ENCODE data around the gene RBP2. TPM values are rescaled to one million over a fixed set of nuclear protein-coding genes. Genes with fewer than 3 reads are reported as not detected.

The RBP2 gene
- total and polyA plus RNA-seq, 4 experiments from 2014 or later, result not detected

DNA sequence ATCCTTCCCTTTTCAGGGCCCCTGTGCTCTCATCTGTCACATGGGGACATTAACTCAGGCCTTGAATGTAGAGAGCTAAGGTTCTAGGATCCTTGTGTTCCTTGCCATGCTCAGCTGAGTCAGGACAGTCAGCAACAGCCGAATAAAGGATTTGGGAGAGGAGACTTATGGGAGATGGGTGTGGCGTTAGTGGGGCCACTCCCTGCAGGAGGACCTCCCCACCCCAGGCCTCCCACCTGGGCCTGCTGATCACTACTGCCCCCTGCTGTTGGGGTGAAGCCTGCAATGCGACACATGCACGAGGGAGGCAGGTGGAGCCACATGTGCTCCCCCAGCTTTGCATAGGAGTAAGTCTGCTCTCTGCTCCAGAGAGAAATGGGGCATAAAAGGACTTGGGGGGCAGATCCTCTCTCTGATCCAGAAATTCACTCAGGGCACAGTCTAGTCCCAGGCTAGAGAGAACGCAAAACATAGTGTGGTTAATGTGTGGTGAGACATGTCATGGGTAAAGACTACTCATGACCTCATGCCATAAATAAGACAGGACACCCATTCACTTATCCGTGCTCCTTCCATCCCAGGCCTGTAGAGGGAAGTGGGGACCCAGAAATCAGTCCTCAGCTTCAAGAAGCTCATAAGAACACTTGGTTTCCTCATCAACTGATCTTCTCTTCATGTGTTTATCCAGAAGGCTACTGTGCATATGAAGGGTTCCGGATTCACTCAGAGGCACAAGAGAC, 43.9 kb upstream of the RBP2 start:
- Histone ChIP-seq H3K9me3 (ENCODE audit: control insufficient read depth in 1 of 2, low read length in 2 of 2) (no peaks in the 10 kb centered on the region), H3K27me3 (ENCODE audit: insufficient read depth, low read length) (no peaks in the 10 kb centered on the region), H3K4me1 (ENCODE audit: insufficient read depth, low read length) (no peaks in the 10 kb centered on the region), H3K27ac (ENCODE audit: low read depth, low read length) (no peak overlapping the region), H3K4me3 (ENCODE audit: low read length in 2 of 2) (no peak overlapping the region), H3K36me3 (ENCODE audit: insufficient read depth, low read length) (no peaks in the 10 kb centered on the region)
- peaks cover 0 to 1% of the 10 kb centered on the region in 2 donors for H3K27me3 Mint-ChIP-seq
- H3K4me1 Mint-ChIP-seq, result no peaks in the 10 kb centered on the region
- intact Hi-C loops (cut with micrococcal nuclease), result no loop called here
- H3K4me3 Mint-ChIP-seq, result no peak overlapping the region
- H3K27ac Mint-ChIP-seq, result no peak overlapping the region
- no peaks in the 10 kb centered on the region for H3K9me3 Mint-ChIP-seq
- DNase-seq, result no peak
- no peaks in the 10 kb centered on the region for H3K36me3 Mint-ChIP-seq
- POLR2A ChIA-PET (ENCODE audit: partially characterized antibody), result interaction anchor here (0.7 kb wide), 1 partner anchor 12 kb away, joined by 3 read pairs; no protein-coding TSS in a partner anchor
- CTCF ChIA-PET (ENCODE audit: partially characterized antibody), result no interaction called here

- Histone ChIP-seq H3K27ac (ENCODE audit: low read depth, low read length) (no peak overlapping the region), H3K27me3 (ENCODE audit: insufficient read depth, low read length) (no peaks in the 10 kb centered on the region), H3K36me3 (ENCODE audit: insufficient read depth, low read length) (no peaks in the 10 kb centered on the region), H3K4me1 (ENCODE audit: insufficient read depth, low read length) (no peaks in the 10 kb centered on the region), H3K9me3 (ENCODE audit: control insufficient read depth in 1 of 2, low read length in 2 of 2) (no peaks in the 10 kb centered on the region), H3K4me3 (ENCODE audit: low read length in 2 of 2) (no peak overlapping the region)
- Mint-ChIP-seq H3K27me3 (peaks cover 0 to 1% of the 10 kb centered on the region in 2 donors), H3K27ac (no peak overlapping the region), H3K9me3 (no peaks in the 10 kb centered on the region), H3K36me3 (no peaks in the 10 kb centered on the region), H3K4me1 (no peaks in the 10 kb centered on the region), H3K4me3 (no peak overlapping the region)
- no peak for DNase-seq
- intact Hi-C loops (cut with micrococcal nuclease), result no loop called here
- CTCF ChIA-PET (ENCODE audit: partially characterized antibody), result no interaction called here
- POLR2A ChIA-PET (ENCODE audit: partially characterized antibody), result no interaction called here
Measured at GRCh38 chr3:139518926-139519842, 42.9 kb upstream of the RBP2 start.

DNA sequence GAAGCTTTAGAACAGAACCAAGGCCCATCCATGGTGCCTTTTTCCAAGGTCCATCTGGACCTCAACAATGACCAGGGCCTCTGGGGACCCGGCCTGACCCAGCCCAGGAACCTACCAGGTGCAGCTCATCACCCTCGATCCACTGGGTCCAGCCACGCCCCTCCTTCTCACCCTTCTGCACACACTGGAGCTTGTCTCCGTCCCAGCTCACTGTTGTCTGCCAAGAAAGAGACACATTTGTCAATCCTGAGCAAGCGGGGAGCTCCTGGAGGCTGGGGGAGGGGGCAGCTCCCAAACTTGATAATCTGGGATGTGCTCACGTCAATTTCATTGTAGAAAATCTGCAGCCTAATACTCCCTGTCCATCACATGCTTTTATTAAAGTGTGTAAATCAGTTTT, 42.0 kb upstream of the RBP2 start:
- Mint-ChIP-seq H3K27me3 (no peaks in the 10 kb centered on the region), H3K36me3 (no peaks in the 10 kb centered on the region), H3K4me3 (no peak overlapping the region), H3K9me3 (no peaks in the 10 kb centered on the region), H3K27ac (no peak overlapping the region), H3K4me1 (no peaks in the 10 kb centered on the region)
- Histone ChIP-seq H3K27me3 (ENCODE audit: insufficient read depth, low read length) (no peaks in the 10 kb centered on the region), H3K27ac (ENCODE audit: low read depth, low read length) (no peak overlapping the region), H3K9me3 (ENCODE audit: control insufficient read depth in 1 of 2, low read length in 2 of 2) (no peaks in the 10 kb centered on the region), H3K36me3 (ENCODE audit: insufficient read depth, low read length) (no peaks in the 10 kb centered on the region), H3K4me1 (ENCODE audit: insufficient read depth, low read length) (no peaks in the 10 kb centered on the region), H3K4me3 (ENCODE audit: low read length in 2 of 2) (no peak overlapping the region)
- POLR2A ChIA-PET (ENCODE audit: partially characterized antibody), result no interaction called here
- CTCF ChIA-PET (ENCODE audit: partially characterized antibody), result no interaction called here
- DNase-seq, result no peak
- intact Hi-C loops (cut with micrococcal nuclease), result no loop called here

GRCh38 chr3:139517321-139518065, 41.2 kb upstream of the RBP2 start:
- ChIA-PET POLR2A (ENCODE audit: partially characterized antibody) (no interaction called here), CTCF (ENCODE audit: partially characterized antibody) (no interaction called here)
- Mint-ChIP-seq H3K9me3 (no peaks in the 10 kb centered on the region), H3K27ac (no peak overlapping the region), H3K4me3 (no peak overlapping the region), H3K27me3 (no peaks in the 10 kb centered on the region), H3K4me1 (no peaks in the 10 kb centered on the region), H3K36me3 (no peaks in the 10 kb centered on the region)
- Histone ChIP-seq H3K36me3 (ENCODE audit: insufficient read depth, low read length) (no peaks in the 10 kb centered on the region), H3K4me1 (ENCODE audit: insufficient read depth, low read length) (no peaks in the 10 kb centered on the region), H3K4me3 (ENCODE audit: low read length in 2 of 2) (no peak overlapping the region), H3K27ac (ENCODE audit: low read depth, low read length) (no peak overlapping the region), H3K27me3 (ENCODE audit: insufficient read depth, low read length) (no peaks in the 10 kb centered on the region), H3K9me3 (ENCODE audit: control insufficient read depth in 1 of 2, low read length in 2 of 2) (no peaks in the 10 kb centered on the region)
- no peak for DNase-seq
- intact Hi-C loops (cut with micrococcal nuclease), result no loop called here

DNA sequence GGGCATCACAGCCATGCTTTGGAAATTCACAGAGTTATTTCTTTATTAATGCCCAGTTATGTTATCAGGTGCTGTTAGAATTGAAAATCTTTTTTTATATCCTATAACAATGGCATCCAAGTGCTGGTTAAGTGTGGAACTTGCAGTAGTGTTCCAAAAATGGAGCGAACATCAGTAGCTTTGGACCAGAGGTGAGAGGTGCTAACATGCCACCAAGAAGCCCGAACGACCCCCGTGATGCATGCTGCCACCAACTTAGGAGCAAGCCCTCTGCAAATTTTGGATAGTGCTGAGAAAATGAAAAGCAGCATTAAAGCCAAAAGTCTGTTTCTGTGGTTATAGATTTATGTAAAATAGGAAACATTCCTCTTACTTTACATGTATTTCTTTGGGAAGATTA, 38.4 kb upstream of the RBP2 start:
- no peaks in the 10 kb centered on the region for H3K9me3 Mint-ChIP-seq
- no peaks in the 10 kb centered on the region for H3K36me3 ChIP-seq (ENCODE audit: insufficient read depth, low read length)
- no peaks in the 10 kb centered on the region for H3K4me1 Mint-ChIP-seq
- no peaks in the 10 kb centered on the region for H3K4me1 ChIP-seq (ENCODE audit: insufficient read depth, low read length)
- no peak overlapping the region for H3K4me3 ChIP-seq (ENCODE audit: low read length in 2 of 2)
- intact Hi-C loops (cut with micrococcal nuclease), result no loop called here
- H3K27me3 Mint-ChIP-seq, result peaks cover 0 to 2% of the 10 kb centered on the region in 2 donors
- H3K27ac ChIP-seq (ENCODE audit: low read depth, low read length), result no peak overlapping the region
- CTCF ChIA-PET (ENCODE audit: partially characterized antibody), result no interaction called here
- no peak overlapping the region for H3K4me3 Mint-ChIP-seq
- H3K27ac Mint-ChIP-seq, result no peak overlapping the region
- H3K9me3 ChIP-seq (ENCODE audit: control insufficient read depth in 1 of 2, low read length in 2 of 2), result no peaks in the 10 kb centered on the region
- no peak for DNase-seq
- no peaks in the 10 kb centered on the region for H3K27me3 ChIP-seq (ENCODE audit: insufficient read depth, low read length)
- POLR2A ChIA-PET (ENCODE audit: partially characterized antibody), result no interaction called here
- no peaks in the 10 kb centered on the region for H3K36me3 Mint-ChIP-seq

GRCh38 chr3:139509631-139510030, 33.3 kb upstream of the RBP2 start:
- H3K27me3 Mint-ChIP-seq, result peaks cover 0 to 2% of the 10 kb centered on the region in 2 donors
- no peak overlapping the region for H3K4me3 Mint-ChIP-seq
- H3K36me3 Mint-ChIP-seq, result no peaks in the 10 kb centered on the region
- no peaks in the 10 kb centered on the region for H3K4me1 ChIP-seq (ENCODE audit: insufficient read depth, low read length)
- no peaks in the 10 kb centered on the region for H3K36me3 ChIP-seq (ENCODE audit: insufficient read depth, low read length)
- no peak overlapping the region for H3K27ac Mint-ChIP-seq
- intact Hi-C loops (cut with micrococcal nuclease), result no loop called here
- no peaks in the 10 kb centered on the region for H3K9me3 Mint-ChIP-seq
- no peak overlapping the region for H3K27ac ChIP-seq (ENCODE audit: low read depth, low read length)
- POLR2A ChIA-PET (ENCODE audit: partially characterized antibody), result no interaction called here
- H3K4me3 ChIP-seq (ENCODE audit: low read length in 2 of 2), result no peak overlapping the region
- H3K4me1 Mint-ChIP-seq, result no peaks in the 10 kb centered on the region
- DNase-seq, result no peak
- CTCF ChIA-PET (ENCODE audit: partially characterized antibody), result no interaction called here
- H3K27me3 ChIP-seq (ENCODE audit: insufficient read depth, low read length), result no peaks in the 10 kb centered on the region
- H3K9me3 ChIP-seq (ENCODE audit: control insufficient read depth in 1 of 2, low read length in 2 of 2), result no peaks in the 10 kb centered on the region

GRCh38 chr3:139506766-139507165, 30.4 kb upstream of the RBP2 start:
- POLR2A ChIA-PET (ENCODE audit: partially characterized antibody), result no interaction called here
- H3K9me3 Mint-ChIP-seq, result no peaks in the 10 kb centered on the region
- H3K27me3 ChIP-seq (ENCODE audit: insufficient read depth, low read length), result no peaks in the 10 kb centered on the region
- H3K4me3 Mint-ChIP-seq, result no peak overlapping the region
- H3K4me3 ChIP-seq (ENCODE audit: low read length in 2 of 2), result no peak overlapping the region
- H3K36me3 Mint-ChIP-seq, result no peaks in the 10 kb centered on the region
- H3K9me3 ChIP-seq (ENCODE audit: control insufficient read depth in 1 of 2, low read length in 2 of 2), result no peaks in the 10 kb centered on the region
- no peaks in the 10 kb centered on the region for H3K36me3 ChIP-seq (ENCODE audit: insufficient read depth, low read length)
- intact Hi-C loops (cut with micrococcal nuclease), result no loop called here
- H3K4me1 ChIP-seq (ENCODE audit: insufficient read depth, low read length), result no peaks in the 10 kb centered on the region
- H3K27me3 Mint-ChIP-seq, result peaks cover 2% of the 10 kb centered on the region in 2 donors
- H3K27ac Mint-ChIP-seq, result no peak overlapping the region
- H3K4me1 Mint-ChIP-seq, result no peaks in the 10 kb centered on the region
- H3K27ac ChIP-seq (ENCODE audit: low read depth, low read length), result no peak overlapping the region
- CTCF ChIA-PET (ENCODE audit: partially characterized antibody), result no interaction called here
- DNase-seq, result no peak

Measured in CD4-positive, alpha-beta memory T cell (primary cell).